ENCODE results near the gene SCARB2. TPM values are rescaled to one million over a fixed set of nuclear protein-coding genes. Genes with fewer than 3 reads are reported as not detected.

The SCARB2 gene
- total RNA-seq, 2 donors from 2014 or later = 169 to 392 TPM

DNA sequence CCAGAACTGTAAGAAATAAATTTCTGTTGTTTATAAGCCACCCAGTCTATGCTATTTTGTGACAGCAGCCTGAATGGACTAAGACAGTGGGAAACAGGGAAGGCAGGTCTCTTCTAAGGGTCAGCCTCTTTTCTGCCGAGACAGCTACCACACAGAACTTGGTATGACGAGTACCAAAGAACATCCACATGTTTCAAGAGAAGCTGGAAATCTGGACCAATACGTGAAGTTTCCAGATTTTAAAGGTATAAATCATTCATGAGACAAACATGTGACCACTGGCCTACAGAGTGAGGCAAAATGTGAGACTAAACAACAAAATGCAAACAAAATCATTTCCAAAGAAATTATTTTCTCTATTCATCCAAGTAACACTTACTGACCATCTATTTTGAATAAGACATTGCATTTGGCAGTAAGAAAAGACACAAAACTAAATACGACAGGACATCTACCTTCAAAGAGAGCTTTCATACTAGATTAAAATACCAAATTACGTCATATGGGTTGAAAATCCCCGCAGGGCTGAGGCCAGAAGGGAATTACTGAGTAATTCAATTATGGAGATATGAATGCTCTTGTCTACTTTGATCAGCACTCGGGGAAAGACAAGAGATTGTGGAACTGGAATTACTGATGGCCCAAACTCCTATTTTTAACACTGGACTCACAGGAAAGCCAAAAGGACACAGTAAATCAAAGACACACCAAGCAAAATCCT is 7.2 kb downstream of the SCARB2 start:
- Histone ChIP-seq H3K36me3 (no peaks in the 10 kb centered on the region), H3K27me3 (replicated peaks; ENCODE audit: insufficient read depth) (no peaks in the 10 kb centered on the region), H3K4me1 (replicated peaks) (peaks cover 17% of the 10 kb centered on the region), H3K4me3 (no peak overlapping the region), H3K27ac (peak overlapping the region; percentile 45 to 78), H3K9me3 (no peaks in the 10 kb centered on the region)
- intact Hi-C loops (cut with DNase I) = no loop called here
- TF ChIP-seq POLR2A (IDR thresholded peaks at IDR 0.05) (no peak), POLR2AphosphoS5 (IDR thresholded peaks at IDR 0.05) (no peak)
- TF ChIP-seq, protein P1, sequence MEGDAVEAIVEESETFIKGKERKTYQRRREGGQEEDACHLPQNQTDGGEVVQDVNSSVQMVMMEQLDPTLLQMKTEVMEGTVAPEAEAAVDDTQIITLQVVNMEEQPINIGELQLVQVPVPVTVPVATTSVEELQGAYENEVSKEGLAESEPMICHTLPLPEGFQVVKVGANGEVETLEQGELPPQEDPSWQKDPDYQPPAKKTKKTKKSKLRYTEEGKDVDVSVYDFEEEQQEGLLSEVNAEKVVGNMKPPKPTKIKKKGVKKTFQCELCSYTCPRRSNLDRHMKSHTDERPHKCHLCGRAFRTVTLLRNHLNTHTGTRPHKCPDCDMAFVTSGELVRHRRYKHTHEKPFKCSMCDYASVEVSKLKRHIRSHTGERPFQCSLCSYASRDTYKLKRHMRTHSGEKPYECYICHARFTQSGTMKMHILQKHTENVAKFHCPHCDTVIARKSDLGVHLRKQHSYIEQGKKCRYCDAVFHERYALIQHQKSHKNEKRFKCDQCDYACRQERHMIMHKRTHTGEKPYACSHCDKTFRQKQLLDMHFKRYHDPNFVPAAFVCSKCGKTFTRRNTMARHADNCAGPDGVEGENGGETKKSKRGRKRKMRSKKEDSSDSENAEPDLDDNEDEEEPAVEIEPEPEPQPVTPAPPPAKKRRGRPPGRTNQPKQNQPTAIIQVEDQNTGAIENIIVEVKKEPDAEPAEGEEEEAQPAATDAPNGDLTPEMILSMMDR (IDR thresholded peaks at IDR 0.05) = no peak
- DNase-seq (ENCODE audit: low spot score) = no peak
- WGBS = 66% methylated on average over 7 of the region's 7 CpGs

DNA sequence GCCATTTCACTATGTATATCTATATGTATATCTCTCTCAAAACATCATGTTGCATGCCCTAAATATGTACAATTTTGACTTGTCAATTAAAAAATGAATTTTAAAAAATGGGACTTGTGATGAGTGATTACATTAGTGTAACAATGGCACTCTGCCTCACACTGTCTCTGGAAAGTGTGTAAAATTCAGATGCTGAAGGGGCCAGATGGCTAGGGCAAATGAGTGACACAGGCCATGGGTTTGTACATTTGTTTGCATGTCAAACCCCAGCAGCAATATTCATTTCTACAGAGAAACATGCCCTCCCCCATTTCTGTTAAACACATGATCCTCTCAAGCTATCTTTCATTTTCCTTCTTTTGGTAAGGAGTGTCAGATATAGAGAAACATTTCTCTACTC is 8.1 kb downstream of the SCARB2 start:
- no peaks in the 10 kb centered on the region for H3K27me3 ChIP-seq (replicated peaks; ENCODE audit: insufficient read depth)
- DNase-seq (ENCODE audit: low spot score) = no peak
- no peak overlapping the region for H3K4me3 ChIP-seq
- H3K27ac ChIP-seq = peak overlapping the region in 1 of 2 donors; percentile 21
- no peaks in the 10 kb centered on the region for H3K36me3 ChIP-seq
- intact Hi-C loops (cut with DNase I) = no loop called here
- no peak for TF ChIP-seq POLR2AphosphoS5 (IDR thresholded peaks at IDR 0.05)
- TF ChIP-seq POLR2A (IDR thresholded peaks at IDR 0.05) = no peak
- TF ChIP-seq, protein P1 (IDR thresholded peaks at IDR 0.05) = no peak
- H3K9me3 ChIP-seq = no peaks in the 10 kb centered on the region
- peaks cover 24% of the 10 kb centered on the region for H3K4me1 ChIP-seq (replicated peaks)

DNA sequence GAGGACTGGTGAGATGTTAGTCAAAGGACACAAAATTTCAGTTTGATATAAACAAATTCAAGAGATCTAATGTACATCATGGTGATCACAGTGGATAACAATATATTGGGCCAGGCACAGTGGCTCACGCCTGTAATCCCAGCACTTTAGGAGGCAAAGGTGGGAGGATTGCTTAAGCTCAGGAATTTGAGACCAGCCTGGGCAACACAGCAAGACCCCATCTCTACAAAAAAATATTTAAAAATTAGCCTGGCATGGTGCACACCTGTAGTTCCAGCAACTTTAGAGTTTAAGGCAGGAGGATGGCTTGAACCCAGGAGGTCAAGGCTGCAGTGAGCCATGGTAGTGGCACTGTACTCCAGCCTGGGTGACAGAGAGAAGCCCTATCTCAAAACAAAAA is 8.7 kb downstream of the SCARB2 start:
- no peak overlapping the region for H3K4me3 ChIP-seq
- no peaks in the 10 kb centered on the region for H3K9me3 ChIP-seq
- 100% methylated on average over 1 of the region's 1 CpG for WGBS
- H3K27me3 ChIP-seq (replicated peaks; ENCODE audit: insufficient read depth) = no peaks in the 10 kb centered on the region
- no peak for DNase-seq (ENCODE audit: low spot score)
- H3K27ac ChIP-seq = no peak overlapping the region
- intact Hi-C loops (cut with DNase I) = no loop called here
- no peaks in the 10 kb centered on the region for H3K36me3 ChIP-seq
- peaks cover 21% of the 10 kb centered on the region for H3K4me1 ChIP-seq (replicated peaks)
- no peak for TF ChIP-seq POLR2AphosphoS5 (IDR thresholded peaks at IDR 0.05)
- TF ChIP-seq, protein P1 (IDR thresholded peaks at IDR 0.05) = no peak
- no peak for TF ChIP-seq POLR2A (IDR thresholded peaks at IDR 0.05)

DNA sequence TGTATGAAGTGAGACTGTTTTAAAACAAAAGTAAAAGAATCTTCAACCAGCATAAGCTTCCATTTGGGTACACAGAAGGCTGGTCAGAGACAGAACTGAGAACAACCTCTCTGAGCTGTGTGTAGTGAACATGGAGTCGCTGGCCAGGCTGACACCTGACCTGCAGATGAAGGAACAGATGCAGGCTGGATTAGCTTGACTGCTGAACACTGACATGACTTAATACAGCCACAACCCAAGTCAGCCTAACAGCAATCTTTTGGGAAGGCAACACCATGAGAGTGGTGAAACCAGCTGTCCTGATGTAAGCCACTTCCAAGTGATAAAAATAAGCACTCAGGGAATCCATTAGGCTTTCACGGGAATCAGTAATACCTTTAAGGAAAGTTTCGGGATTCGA is 10.1 kb downstream of the SCARB2 start:
- DNase-seq (ENCODE audit: low spot score) = no peak
- Histone ChIP-seq H3K4me1 (replicated peaks) (peaks cover 30% of the 10 kb centered on the region), H3K27me3 (replicated peaks; ENCODE audit: insufficient read depth) (no peaks in the 10 kb centered on the region), H3K36me3 (no peaks in the 10 kb centered on the region), H3K9me3 (no peaks in the 10 kb centered on the region), H3K4me3 (no peak overlapping the region), H3K27ac (peak overlapping the region; percentile 11 to 21)
- WGBS = 81% methylated on average over 4 of the region's 4 CpGs
- intact Hi-C loops (cut with DNase I) = no loop called here
- TF ChIP-seq POLR2AphosphoS5 (IDR thresholded peaks at IDR 0.05) (no peak), POLR2A (IDR thresholded peaks at IDR 0.05) (no peak)
- TF ChIP-seq, protein P1 (IDR thresholded peaks at IDR 0.05) = no peak

DNA sequence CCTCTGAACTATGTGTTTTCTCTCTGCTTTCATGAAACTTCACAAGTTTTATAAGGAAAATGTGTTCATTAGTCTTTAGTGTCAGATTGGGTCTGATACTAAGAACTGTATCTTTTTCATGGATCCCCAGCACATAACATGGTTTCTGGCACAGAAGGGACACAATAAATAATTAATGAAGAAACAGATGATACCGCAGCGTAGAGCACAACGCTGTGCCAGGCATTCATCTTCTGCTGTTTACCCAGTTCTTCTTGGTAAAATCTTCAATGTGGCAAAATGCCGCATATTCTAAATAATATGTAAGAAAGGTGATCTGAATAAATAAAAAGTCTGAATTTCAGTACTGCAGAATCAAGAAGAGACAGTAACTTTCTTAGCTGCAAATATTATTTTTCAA is 12.3 kb downstream of the SCARB2 start:
- WGBS = 44% methylated on average over 4 of the region's 4 CpGs
- Histone ChIP-seq H3K4me3 (no peak overlapping the region), H3K36me3 (no peaks in the 10 kb centered on the region), H3K9me3 (no peaks in the 10 kb centered on the region), H3K4me1 (replicated peaks) (peaks cover 37% of the 10 kb centered on the region), H3K27ac (peak overlapping the region; percentile 83 to 87), H3K27me3 (replicated peaks; ENCODE audit: insufficient read depth) (no peaks in the 10 kb centered on the region)
- DNase-seq (ENCODE audit: low spot score) = no peak
- no peak for TF ChIP-seq POLR2AphosphoS5 (IDR thresholded peaks at IDR 0.05)
- no peak for TF ChIP-seq POLR2A (IDR thresholded peaks at IDR 0.05)
- intact Hi-C loops (cut with DNase I) = no loop called here
